ENCODE data around the gene PTGER2. TPM values are rescaled to one million over a fixed set of nuclear protein-coding genes. Genes with fewer than 3 reads are reported as not detected.

The PTGER2 gene
- total RNA-seq, 1 experiment from 2014 or later = not detected

DNA sequence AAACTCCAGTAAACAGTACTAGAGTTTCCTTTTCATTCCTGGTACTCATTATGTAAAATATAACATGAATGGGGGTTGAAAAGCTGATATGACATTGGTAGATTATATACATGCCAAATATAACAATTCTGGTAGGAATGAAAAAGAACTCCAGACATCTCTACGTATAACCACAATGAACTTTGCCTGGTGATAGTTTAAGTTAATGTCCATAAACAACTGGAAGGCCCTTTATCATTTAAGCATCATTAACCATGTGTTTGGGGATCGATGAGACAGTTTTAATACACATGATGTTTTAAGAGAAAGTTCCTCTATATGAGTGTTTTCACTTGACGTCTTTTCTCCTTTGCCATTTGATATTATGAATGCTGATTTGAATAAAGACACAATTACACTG is 5.8 kb downstream of the PTGER2 start:
- no TSS peak for BruUV-seq (replicated peaks)
- intact Hi-C loops (cut with micrococcal nuclease; ENCODE audit: unreplicated experiment) = no loop called here
- TF ChIP-seq, protein P1, sequence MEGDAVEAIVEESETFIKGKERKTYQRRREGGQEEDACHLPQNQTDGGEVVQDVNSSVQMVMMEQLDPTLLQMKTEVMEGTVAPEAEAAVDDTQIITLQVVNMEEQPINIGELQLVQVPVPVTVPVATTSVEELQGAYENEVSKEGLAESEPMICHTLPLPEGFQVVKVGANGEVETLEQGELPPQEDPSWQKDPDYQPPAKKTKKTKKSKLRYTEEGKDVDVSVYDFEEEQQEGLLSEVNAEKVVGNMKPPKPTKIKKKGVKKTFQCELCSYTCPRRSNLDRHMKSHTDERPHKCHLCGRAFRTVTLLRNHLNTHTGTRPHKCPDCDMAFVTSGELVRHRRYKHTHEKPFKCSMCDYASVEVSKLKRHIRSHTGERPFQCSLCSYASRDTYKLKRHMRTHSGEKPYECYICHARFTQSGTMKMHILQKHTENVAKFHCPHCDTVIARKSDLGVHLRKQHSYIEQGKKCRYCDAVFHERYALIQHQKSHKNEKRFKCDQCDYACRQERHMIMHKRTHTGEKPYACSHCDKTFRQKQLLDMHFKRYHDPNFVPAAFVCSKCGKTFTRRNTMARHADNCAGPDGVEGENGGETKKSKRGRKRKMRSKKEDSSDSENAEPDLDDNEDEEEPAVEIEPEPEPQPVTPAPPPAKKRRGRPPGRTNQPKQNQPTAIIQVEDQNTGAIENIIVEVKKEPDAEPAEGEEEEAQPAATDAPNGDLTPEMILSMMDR (conservative IDR thresholded peaks at IDR 0.05; ENCODE audit: low read depth, low read length) = no peak
- no peak for TF ChIP-seq EZH2 (IDR thresholded peaks at IDR 0.05; ENCODE audit: borderline replicate concordance, low read depth, low read length, poor library complexity, severe bottlenecking)
- Histone ChIP-seq H3K4me1 (ENCODE audit: insufficient read depth, low read length, poor library complexity, severe bottlenecking) (no peaks in the 10 kb centered on the region), H3K27me3 (replicated peaks; ENCODE audit: insufficient read depth, low read depth, low read length, poor library complexity) (peaks cover 35% of the 10 kb centered on the region), H3K36me3 (ENCODE audit: insufficient read depth, low read length, poor library complexity, severe bottlenecking) (no peaks in the 10 kb centered on the region), H3K4me3 (ENCODE audit: low read depth, low read length, poor library complexity, severe bottlenecking) (no peak overlapping the region), H3K9me3 (ENCODE audit: low read depth, low read length, poor library complexity, severe bottlenecking) (peaks cover 9% of the 10 kb centered on the region), H3K27ac (ENCODE audit: low read depth, low read length, poor library complexity, severe bottlenecking) (no peak overlapping the region)
- CTCF ChIA-PET = no interaction called here
- POLR2A ChIA-PET (ENCODE audit: low non-redundant PET) = no interaction called here
- DNase-seq (ENCODE audit: low spot score) = no peak

DNA sequence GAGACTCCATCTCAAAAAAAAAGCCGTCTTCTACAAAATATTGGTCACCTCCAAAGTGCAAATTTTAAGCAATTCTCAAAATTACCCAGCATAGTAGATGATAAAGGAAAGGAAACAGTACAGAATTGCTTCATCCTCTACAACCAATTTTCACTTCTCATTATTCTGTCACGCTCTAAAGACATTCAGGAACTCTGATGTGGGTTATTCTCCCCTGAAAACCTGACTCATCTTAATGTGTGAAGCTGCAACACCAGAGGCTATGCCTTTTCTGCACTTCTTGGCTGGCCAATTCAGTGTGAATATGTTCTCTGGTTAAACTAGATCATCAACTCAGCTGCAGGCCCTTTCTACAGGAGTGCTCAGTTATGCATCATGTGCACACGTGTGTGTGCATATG is 11.0 kb downstream of the PTGER2 start:
- POLR2A ChIA-PET (ENCODE audit: low non-redundant PET) = no interaction called here
- Histone ChIP-seq H3K36me3 (ENCODE audit: insufficient read depth, low read length, poor library complexity, severe bottlenecking) (no peaks in the 10 kb centered on the region), H3K27me3 (replicated peaks; ENCODE audit: insufficient read depth, low read depth, low read length, poor library complexity) (no peaks in the 10 kb centered on the region), H3K4me3 (ENCODE audit: low read depth, low read length, poor library complexity, severe bottlenecking) (no peak overlapping the region), H3K9me3 (ENCODE audit: low read depth, low read length, poor library complexity, severe bottlenecking) (peaks cover 9% of the 10 kb centered on the region), H3K4me1 (ENCODE audit: insufficient read depth, low read length, poor library complexity, severe bottlenecking) (no peaks in the 10 kb centered on the region), H3K27ac (ENCODE audit: low read depth, low read length, poor library complexity, severe bottlenecking) (no peak overlapping the region)
- no TSS peak for BruUV-seq (replicated peaks)
- peak; percentile 18 for DNase-seq (ENCODE audit: low spot score)
- intact Hi-C loops (cut with micrococcal nuclease; ENCODE audit: unreplicated experiment) = no loop called here
- TF ChIP-seq, protein P1 (conservative IDR thresholded peaks at IDR 0.05; ENCODE audit: low read depth, low read length) = no peak
- no peak for TF ChIP-seq EZH2 (IDR thresholded peaks at IDR 0.05; ENCODE audit: borderline replicate concordance, low read depth, low read length, poor library complexity, severe bottlenecking)
- CTCF ChIA-PET = no interaction called here

DNA sequence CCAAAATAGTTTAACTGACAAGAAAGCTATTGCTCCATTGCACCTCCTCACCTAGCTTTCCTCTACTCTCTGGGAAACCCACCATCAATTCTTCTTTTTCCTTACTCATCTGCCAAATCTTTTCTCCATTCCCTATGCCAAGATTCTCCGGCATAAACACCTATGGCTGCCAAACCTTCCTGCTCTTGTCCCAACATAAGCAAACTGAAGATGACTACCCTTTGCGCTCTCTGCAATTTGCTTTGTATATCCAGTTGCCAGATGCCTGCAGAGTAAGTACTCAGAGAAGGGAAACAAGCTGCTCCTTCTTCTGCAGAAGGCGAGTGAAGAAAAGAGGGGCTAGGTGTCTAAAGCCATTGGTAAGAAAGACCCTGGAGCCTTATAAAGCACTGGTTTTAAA is 11.5 kb downstream of the PTGER2 start:
- H3K4me3 ChIP-seq (ENCODE audit: low read depth, low read length, poor library complexity, severe bottlenecking) = no peak overlapping the region
- TF ChIP-seq, protein P1 (conservative IDR thresholded peaks at IDR 0.05; ENCODE audit: low read depth, low read length) = no peak
- TF ChIP-seq EZH2 (IDR thresholded peaks at IDR 0.05; ENCODE audit: borderline replicate concordance, low read depth, low read length, poor library complexity, severe bottlenecking) = no peak
- ChIA-PET CTCF (no interaction called here), POLR2A (ENCODE audit: low non-redundant PET) (no interaction called here)
- DNase-seq (ENCODE audit: low spot score) = no peak
- no peaks in the 10 kb centered on the region for H3K36me3 ChIP-seq (ENCODE audit: insufficient read depth, low read length, poor library complexity, severe bottlenecking)
- intact Hi-C loops (cut with micrococcal nuclease; ENCODE audit: unreplicated experiment) = no loop called here
- peaks cover 9% of the 10 kb centered on the region for H3K9me3 ChIP-seq (ENCODE audit: low read depth, low read length, poor library complexity, severe bottlenecking)
- H3K4me1 ChIP-seq (ENCODE audit: insufficient read depth, low read length, poor library complexity, severe bottlenecking) = no peaks in the 10 kb centered on the region
- H3K27ac ChIP-seq (ENCODE audit: low read depth, low read length, poor library complexity, severe bottlenecking) = no peak overlapping the region
- no TSS peak for BruUV-seq (replicated peaks)
- H3K27me3 ChIP-seq (replicated peaks; ENCODE audit: insufficient read depth, low read depth, low read length, poor library complexity) = no peaks in the 10 kb centered on the region

All from A673 (cell line).